GM03348 (cell line): ENCODE results near the gene DCHS1.
"Not testable (repeated sequence)": the region's sequence is repeated elsewhere in the genome, so short reads cannot be mapped to it uniquely, and the experiment has no call there.

Experiments used
- DNase-seq: peaks from one replicate; pipeline ENCODE4 v3.0.0; 2012; ENCODE audit warnings: low spot score

Gene DCHS1

GRCh38 chr11:6655790-6656583 is at the start of gene DCHS1:
Gene DCHS1 (minus strand): TSS chr11:6655809. CDS start chr11:6641613, 14,196 bp downstream.
- DNase-seq: peak; percentile 52

DNA sequence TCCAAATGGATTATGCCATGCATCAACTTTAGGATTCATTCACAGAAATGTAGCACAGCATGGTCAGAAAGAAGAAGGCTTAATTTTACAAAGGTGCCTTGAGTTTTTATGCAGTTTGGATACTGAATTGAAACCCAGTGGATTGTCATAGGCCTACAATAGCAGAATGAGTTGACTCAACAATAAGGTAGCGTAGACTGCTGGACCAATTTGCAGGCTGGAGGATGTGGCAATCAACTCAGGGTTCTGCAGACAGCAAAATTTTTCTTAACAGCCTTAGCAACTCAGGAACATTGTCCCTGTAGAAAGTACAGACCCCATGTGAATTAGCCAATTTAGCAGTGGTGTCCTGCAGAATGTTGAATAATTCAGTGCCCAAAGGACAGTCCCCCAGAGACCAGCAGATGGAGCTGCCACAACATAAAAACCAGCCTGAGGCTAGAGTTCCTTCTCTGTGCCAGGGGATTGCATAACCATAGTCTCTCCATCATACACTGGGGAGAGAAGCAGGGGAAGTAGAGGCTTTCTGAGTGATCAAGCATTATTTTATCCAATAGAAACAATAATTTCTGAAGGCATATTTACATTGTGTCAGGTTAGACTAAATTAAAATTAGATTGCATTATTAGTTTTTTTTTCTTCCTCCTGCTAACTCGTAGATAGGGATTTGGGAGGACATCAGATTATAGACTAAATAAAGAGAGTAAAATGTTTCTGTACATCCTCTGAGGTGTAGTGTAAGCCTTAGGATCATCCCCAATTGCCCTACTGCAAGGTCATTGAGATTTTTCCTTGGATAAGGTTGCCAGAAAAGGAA is 47.8 kb upstream of the DCHS1 start:
- DNase-seq: peak; percentile 79

DNA sequence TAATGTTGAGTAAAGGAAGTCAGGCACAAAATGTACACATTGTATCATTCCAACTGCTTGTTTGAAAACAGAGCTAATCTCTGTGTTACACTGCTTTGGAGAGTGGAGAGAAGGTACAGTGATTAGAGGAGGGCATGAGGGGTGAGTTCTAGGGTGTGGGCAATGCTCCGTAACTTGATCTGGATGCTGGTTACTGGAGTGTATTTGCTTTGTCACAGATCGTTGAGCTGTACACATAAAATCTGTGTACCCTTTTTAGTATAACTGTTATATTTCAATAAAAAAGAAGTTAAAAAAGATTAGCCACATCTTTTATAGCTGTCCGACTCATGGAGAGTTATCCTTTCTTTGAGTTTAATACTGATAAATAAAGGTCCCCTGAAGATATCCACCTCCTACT is 46.3 kb upstream of the DCHS1 start:
- not testable (repeated sequence) for DNase-seq

GRCh38 chr11:6695377-6695776 is 39.8 kb upstream of the DCHS1 start:
- DNase-seq: peak; percentile 53

GRCh38 chr11:6694229-6694535 is 38.6 kb upstream of the DCHS1 start:
- DNase-seq: no peak

- no peak for DNase-seq
Observed at GRCh38 chr11:6693342-6694228, 38.0 kb upstream of the DCHS1 start.

DNA sequence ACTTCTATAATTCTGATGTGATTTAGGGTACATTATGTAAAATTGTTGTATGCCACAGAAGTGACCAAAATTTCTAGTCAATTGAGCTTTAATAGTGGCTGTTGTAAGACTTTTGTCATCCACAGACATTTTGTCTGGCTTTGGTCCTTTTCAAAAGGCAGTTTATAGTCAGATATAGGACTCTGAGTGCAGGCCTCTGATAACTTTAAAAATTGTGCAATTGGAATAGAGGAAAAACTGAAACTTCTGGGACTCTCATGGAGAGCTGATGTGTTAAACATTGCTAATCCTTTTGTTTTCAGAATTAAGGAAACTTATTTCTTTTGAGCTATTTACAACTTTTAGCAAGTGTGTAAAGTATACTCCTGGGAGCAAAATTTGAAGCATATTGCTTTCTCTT is 36.5 kb upstream of the DCHS1 start:
- DNase-seq: no peak

- DNase-seq: not testable (repeated sequence)
Observed at GRCh38 chr11:6690431-6691132, 35.0 kb upstream of the DCHS1 start.

DNA sequence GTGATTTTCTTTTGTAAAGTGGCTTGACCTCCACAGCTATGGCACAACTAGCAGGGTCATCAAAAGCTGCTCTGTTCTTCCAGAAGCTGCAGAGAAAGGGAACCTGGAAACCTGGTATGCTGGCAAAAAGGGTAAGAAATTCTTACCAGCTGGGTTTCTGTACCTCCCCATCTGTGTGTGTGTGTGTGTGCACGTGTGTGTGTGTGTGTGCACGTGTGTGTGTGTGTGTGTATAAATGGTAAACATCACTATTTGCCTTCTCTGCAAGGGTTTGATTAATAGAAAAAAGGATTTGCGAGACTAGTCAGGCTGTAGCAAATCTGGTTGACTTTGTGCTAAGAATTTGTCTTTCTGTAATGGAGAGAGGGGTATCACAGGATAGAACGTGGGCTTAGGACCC is 32.3 kb upstream of the DCHS1 start:
- no peak for DNase-seq

DNA sequence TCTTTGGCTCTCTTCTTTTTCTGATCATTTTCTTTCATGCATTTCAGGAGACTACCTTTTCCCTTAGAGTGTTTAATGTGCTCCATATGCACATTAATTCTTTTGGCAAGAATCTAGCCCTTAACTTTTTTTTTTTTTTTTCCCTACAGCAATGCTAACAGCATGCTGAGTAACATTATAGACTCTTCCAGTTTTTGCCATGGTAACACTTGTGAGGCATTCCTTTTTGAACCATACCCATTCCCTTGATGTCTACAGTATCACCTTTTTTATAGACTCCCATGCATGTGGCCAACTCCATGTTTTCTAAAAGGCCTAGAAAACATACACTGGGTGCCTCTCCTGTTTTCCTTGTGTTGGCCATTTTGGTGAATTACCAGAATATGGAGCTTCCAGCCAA is 30.4 kb upstream of the DCHS1 start:
- no peak for DNase-seq

- not testable (repeated sequence) for DNase-seq
Observed at GRCh38 chr11:6684068-6684467, 28.5 kb upstream of the DCHS1 start.

DNA sequence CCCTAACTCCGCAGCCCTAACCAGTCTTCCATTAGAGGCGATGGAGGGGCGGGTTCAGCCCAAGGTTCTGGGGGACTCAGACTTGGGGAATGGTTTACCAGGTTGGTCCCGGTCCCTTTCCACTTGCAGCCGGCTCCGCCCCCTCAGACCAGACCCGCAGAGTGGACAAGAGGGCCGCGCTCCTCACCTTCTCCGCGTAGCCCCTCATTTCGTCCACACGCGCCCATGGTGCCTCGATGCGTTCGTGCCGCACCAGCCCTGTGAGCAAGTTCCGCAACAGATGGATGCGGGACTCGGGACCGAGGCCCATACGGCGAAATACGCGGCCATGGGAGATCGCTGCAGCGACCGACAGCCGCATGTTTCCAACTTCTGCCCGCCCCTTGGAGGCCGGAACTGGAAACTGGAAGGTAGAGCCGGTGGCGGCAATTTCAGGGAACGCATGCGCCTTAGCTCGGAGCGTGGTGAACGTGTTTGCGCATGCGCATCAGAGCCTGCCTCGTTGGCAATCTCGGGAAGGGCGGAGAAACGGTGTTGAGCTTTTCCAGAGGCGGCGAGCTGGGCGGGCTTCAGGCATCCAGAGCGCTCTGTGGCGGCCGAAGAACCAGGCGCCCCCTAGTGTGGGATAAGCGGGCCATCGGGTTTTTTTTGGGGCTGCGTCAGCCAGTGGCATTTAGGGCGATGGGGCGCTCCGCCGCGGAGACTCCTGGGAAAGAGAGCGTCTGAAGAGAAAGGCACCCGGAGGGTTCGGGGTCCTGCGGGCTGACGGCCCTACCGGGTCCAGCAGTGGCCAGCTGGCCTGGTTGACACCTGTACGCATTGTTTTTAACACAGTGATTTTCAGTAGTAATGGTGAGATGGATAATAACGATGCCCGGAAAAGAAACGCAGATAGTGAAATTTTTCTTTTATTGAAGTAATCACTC is 27.6 kb upstream of the DCHS1 start, which contains the start of gene MRPL17:
Gene MRPL17 (minus strand): TSS at position 405 of the 926 bp plus-strand sequence. CDS start 44 bp downstream, at position 361.
- peak; percentile 99 for DNase-seq

- no peak for DNase-seq
Observed at GRCh38 chr11:6682591-6682935, 27.0 kb upstream of the DCHS1 start.

DNA sequence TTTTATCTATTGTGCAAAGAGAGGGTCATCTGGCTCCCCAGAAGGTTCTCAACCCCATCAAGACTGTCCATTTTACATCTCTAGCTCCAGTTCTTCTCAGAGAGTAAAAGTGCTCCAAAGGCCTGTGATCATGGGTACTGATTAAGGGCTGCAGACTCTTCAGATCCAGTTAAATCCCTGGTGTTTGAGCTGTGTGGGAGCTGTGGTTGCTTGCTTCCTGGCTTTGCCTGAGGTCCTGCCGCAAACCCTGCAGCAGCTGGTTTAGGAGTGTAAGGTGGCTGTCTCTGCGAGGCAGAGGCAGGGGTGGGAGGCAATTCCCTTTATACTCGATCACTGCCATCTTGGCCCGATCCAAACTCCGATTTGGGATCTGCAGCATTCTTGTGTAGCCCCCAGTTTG is 26.3 kb upstream of the DCHS1 start:
- peak; percentile 35 for DNase-seq

GRCh38 chr11:6681505-6681904 is 25.9 kb upstream of the DCHS1 start:
- no peak for DNase-seq

- no peak for DNase-seq
Observed at GRCh38 chr11:6677018-6677417, 21.4 kb upstream of the DCHS1 start.

DNA sequence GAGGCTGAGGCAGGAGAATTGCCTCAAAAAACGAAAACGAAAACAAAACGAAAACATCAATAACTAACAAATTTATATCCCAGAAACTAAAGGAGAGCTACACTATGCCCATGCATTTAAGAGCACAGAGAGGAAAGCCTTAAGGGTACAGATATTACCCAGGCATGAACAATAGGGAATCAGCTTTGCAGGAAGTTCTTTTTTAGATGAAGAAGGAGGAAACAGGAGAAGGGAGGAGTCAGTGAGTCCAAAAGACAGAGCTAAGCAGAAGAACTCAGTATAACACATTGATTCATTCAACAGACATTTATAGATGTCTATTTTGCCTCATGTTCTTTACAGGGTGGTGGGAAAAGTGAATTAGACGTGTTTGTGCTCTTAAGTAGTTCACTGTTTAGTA is 19.3 kb upstream of the DCHS1 start:
- no peak for DNase-seq

GRCh38 chr11:6674219-6674597 is 18.6 kb upstream of the DCHS1 start:
- no peak for DNase-seq

- no peak for DNase-seq
Observed at GRCh38 chr11:6673523-6674218, 18.1 kb upstream of the DCHS1 start.

- DNase-seq: no peak
Observed at GRCh38 chr11:6671991-6672390, 16.4 kb upstream of the DCHS1 start.
